ENCODE measurements around the gene STX11.
"Not testable (repeated sequence)": the region's sequence is repeated elsewhere in the genome, so short reads cannot be mapped to it uniquely, and the experiment has no call there.

The STX11 gene

GRCh38 chr6:144176043-144176442 lies 25.7 kb downstream of the STX11 start:
- no peak for DNase-seq (ENCODE audit: low read depth)

- no peak for DNase-seq (ENCODE audit: low read depth)
These were observed 27.4 kb downstream of the STX11 start for GRCh38 chr6:144177726-144178125.

- DNase-seq (ENCODE audit: low read depth) = no peak
These were observed 28.0 kb downstream of the STX11 start for GRCh38 chr6:144178323-144178722.

- no peak for DNase-seq (ENCODE audit: low read depth)
These were observed 28.9 kb downstream of the STX11 start for GRCh38 chr6:144179237-144179636.

GRCh38 chr6:144179828-144180227 lies 29.5 kb downstream of the STX11 start:
- DNase-seq (ENCODE audit: low read depth) = no peak

GRCh38 chr6:144180354-144180753 lies 30.0 kb downstream of the STX11 start:
- not testable (repeated sequence) for DNase-seq (ENCODE audit: low read depth)

- no peak for DNase-seq (ENCODE audit: low read depth)
These were observed 31.3 kb downstream of the STX11 start for GRCh38 chr6:144181639-144182038.

- DNase-seq (ENCODE audit: low read depth) = not testable (repeated sequence)
These were observed 33.9 kb downstream of the STX11 start for GRCh38 chr6:144184186-144184585.

- DNase-seq (ENCODE audit: low read depth) = no peak
These were observed 35.0 kb downstream of the STX11 start for GRCh38 chr6:144185133-144185836.

- no peak for DNase-seq (ENCODE audit: low read depth)
These were observed 36.7 kb downstream of the STX11 start for GRCh38 chr6:144186817-144187625.

GRCh38 chr6:144189351-144189750 lies 39.0 kb downstream of the STX11 start:
- no peak for DNase-seq (ENCODE audit: low read depth)

GRCh38 chr6:144190080-144190479 lies 39.8 kb downstream of the STX11 start:
- DNase-seq (ENCODE audit: low read depth) = no peak

GRCh38 chr6:144190593-144190992 lies 40.3 kb downstream of the STX11 start:
- DNase-seq (ENCODE audit: low read depth) = peak; percentile 54

GRCh38 chr6:144193181-144193580 lies 42.9 kb downstream of the STX11 start:
- no peak for DNase-seq (ENCODE audit: low read depth)

- no peak for DNase-seq (ENCODE audit: low read depth)
These were observed 44.0 kb downstream of the STX11 start for GRCh38 chr6:144194293-144194810.

- peak; percentile 38 for DNase-seq (ENCODE audit: low read depth)
These were observed 45.5 kb downstream of the STX11 start for GRCh38 chr6:144195671-144196270.

GRCh38 chr6:144197919-144198318 lies 47.6 kb downstream of the STX11 start:
- DNase-seq (ENCODE audit: low read depth) = no peak

- no peak for DNase-seq (ENCODE audit: low read depth)
These were observed 52.7 kb downstream of the STX11 start for GRCh38 chr6:144202879-144203468.

GRCh38 chr6:144211160-144211559 lies 60.8 kb downstream of the STX11 start:
- no peak for DNase-seq (ENCODE audit: low read depth)

GRCh38 chr6:144213315-144213714 lies 63.0 kb downstream of the STX11 start:
- no peak for DNase-seq (ENCODE audit: low read depth)

GRCh38 chr6:144214029-144214428 lies 63.7 kb downstream of the STX11 start:
- DNase-seq (ENCODE audit: low read depth) = no peak

- no peak for DNase-seq (ENCODE audit: low read depth)
These were observed 64.5 kb downstream of the STX11 start for GRCh38 chr6:144214622-144215401.
